Fibroblast of lung (primary cell): ENCODE measurements around the gene MIER2. TPM values are rescaled to one million over a fixed set of nuclear protein-coding genes. Genes with fewer than 3 reads are reported as not detected.

Experiments used
- DNase-seq, 2 donors: peaks; one replicate each; pipeline versions ENCODE4 v3.0.0 to v3.0.0-alpha.2; 2010; ENCODE audit warnings: low read depth in 2 of 2
- H2AFZ ChIP-seq: 2 replicates; pipeline ENCODE4 v1.5.1; 2012; ENCODE audit warnings: low read length, control low read depth, inconsistent platforms
- H3K27ac ChIP-seq: 2 replicates; pipeline ENCODE4 v1.5.1; 2011; ENCODE audit warnings: low read length, control low read depth; ENCODE audit not compliant: insufficient read depth
- H3K27me3 ChIP-seq: 2 replicates; pipeline ENCODE4 v1.5.1; 2011; ENCODE audit warnings: mild to moderate bottlenecking, low read length; ENCODE audit not compliant: control insufficient read depth, insufficient read depth
- H3K36me3 ChIP-seq: 2 replicates; pipeline ENCODE4 v1.5.1; 2011; ENCODE audit warnings: low read length; ENCODE audit not compliant: control insufficient read depth, insufficient read depth
- H3K4me1 ChIP-seq: 2 replicates; pipeline ENCODE4 v1.5.1; 2011; ENCODE audit warnings: low read length; ENCODE audit not compliant: control insufficient read depth, insufficient read depth; ENCODE audit errors: extremely low read depth
- H3K4me2 ChIP-seq: 2 replicates; pipeline ENCODE4 v1.5.1; 2011; ENCODE audit warnings: low read length, control low read depth; ENCODE audit not compliant: insufficient read depth; ENCODE audit errors: extremely low read depth
- H3K4me3 ChIP-seq, 4 experiments: fragments of 200-600 bp in 1 of 4; sonication (generic) in 1 of 4; replicated peaks in 1 of 4; 2 replicates each; pipeline ENCODE4 v1.5.1; 2011 to 2016; ENCODE audit warnings: low read length in 4 of 4, low read depth in 3 of 4, mild to moderate bottlenecking in 3 of 4, control low read depth in 2 of 4, inconsistent platforms in 1 of 4, mixed read lengths in 1 of 4; ENCODE audit not compliant: insufficient read depth in 1 of 4; ENCODE audit errors: control extremely low read depth in 1 of 4
- H3K79me2 ChIP-seq: 2 replicates; pipeline ENCODE4 v1.5.1; 2012; ENCODE audit warnings: mild to moderate bottlenecking, low read length, inconsistent platforms; ENCODE audit not compliant: control insufficient read depth, insufficient read depth
- H3K9ac ChIP-seq: 2 replicates; pipeline ENCODE4 v1.5.1; 2011; ENCODE audit warnings: mild to moderate bottlenecking, low read length, control low read depth; ENCODE audit not compliant: insufficient read depth
- H3K9me3 ChIP-seq: 2 replicates; pipeline ENCODE4 v1.5.1; 2012; ENCODE audit warnings: low read depth, low read length; ENCODE audit not compliant: control insufficient read depth, insufficient read depth
- H4K20me1 ChIP-seq: 2 replicates; pipeline ENCODE4 v1.5.1; 2011; ENCODE audit warnings: low read length; ENCODE audit not compliant: control insufficient read depth, insufficient read depth; ENCODE audit errors: extremely low read depth
- CTCF ChIP-seq, 2 donors: IDR thresholded peaks in 1 of 2; conservative IDR thresholded peaks in 1 of 2; 1 replicate in 1 of 2; 2 replicates in 1 of 2; pipeline ENCODE4 v1.5.1; 2011 to 2012; ENCODE audit warnings: low read length in 2 of 2, control low read depth in 1 of 2, inconsistent platforms in 1 of 2, low read depth in 1 of 2, mild to moderate bottlenecking in 1 of 2
- EZH2 ChIP-seq: IDR thresholded peaks from 2 replicates; pipeline ENCODE4 v1.5.1; 2012; ENCODE audit warnings: low read length, control low read depth, mild to moderate bottlenecking; ENCODE audit errors: missing control alignments
- polyA plus RNA-seq, 2 donors: library from polyadenylated mRNA; depleted of rRNA in 1 of 2; stranded (reverse) in 1 of 2; unstranded in 1 of 2; fragments of >200 nt; gene quantifications; 2 replicates each; pipeline ENCODE4 v1.2.1, GENCODE V29; 2011 to 2012; ENCODE audit warnings: missing spikeins in 1 of 2
- total RNA-seq: library from RNA; depleted of rRNA; stranded (reverse); fragments of >200 nt; gene quantifications from 2 replicates; pipeline ENCODE4 v1.2.1, GENCODE V29; 2014

MIER2 gene
- total and polyA plus RNA-seq, 2 donors (not counting 1 experiment from before 2014, with no cell fraction given): 13.7 to 20.6 TPM

DNA sequence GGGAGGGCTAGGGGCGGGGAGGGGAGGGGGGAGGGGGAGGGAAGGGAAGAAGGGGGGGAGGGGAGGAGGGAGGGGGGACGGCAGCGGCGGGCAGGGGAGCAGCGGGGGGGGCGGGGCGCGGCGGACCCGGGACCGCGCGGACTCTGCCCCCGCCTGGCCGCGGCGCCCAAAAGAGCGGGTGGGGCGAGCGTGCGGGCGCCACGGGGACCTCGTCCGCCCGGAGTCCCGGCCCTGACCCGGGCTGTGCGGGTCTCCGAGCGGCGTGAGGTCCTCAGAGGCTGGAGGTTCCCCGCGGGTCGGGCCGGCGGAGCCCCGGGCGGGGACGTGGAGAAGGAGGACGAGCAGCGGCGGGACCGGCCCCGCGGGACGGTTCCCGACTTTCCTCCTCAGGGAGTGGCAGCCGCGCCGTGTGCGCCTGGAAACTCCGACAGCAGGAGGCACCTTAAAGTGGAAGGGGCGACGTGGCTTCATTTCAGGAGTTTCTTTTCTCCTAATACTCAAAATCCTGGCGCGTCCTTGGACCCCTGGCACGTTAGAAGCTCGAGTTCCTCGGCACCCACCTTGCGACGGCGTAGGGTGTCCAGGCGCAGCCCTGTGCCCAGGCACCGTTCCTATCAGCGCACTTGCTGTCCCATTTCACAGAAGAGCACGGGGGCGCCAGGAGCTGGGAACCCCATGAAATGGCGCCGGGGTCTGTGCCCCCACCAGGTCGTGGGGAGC is 52.9 kb downstream of the MIER2 start:
- H3K9me3 ChIP-seq: no peaks in the 10 kb centered on the region
- H3K4me2 ChIP-seq: no peak overlapping the region
- TF ChIP-seq EZH2 (peak; percentile 83), CTCF (conservative IDR thresholded peaks at IDR 0.05 in 1 of 2, IDR thresholded peaks at IDR 0.05 in 1 of 2; ENCODE audit: low read depth in 1 of 2, low read length in 2 of 2) (no peak)
- no peaks in the 10 kb centered on the region for H3K79me2 ChIP-seq
- H4K20me1 ChIP-seq: no peaks in the 10 kb centered on the region
- H3K27me3 ChIP-seq: peaks cover 31% of the 10 kb centered on the region
- H3K36me3 ChIP-seq: no peaks in the 10 kb centered on the region
- H2AFZ ChIP-seq: no peak overlapping the region
- H3K27ac ChIP-seq: no peak overlapping the region
- H3K4me1 ChIP-seq: peaks cover 3% of the 10 kb centered on the region
- H3K4me3 ChIP-seq: peak overlapping the region in 1 of 4 experiments; percentile 37
- DNase-seq: no peak
- no peak overlapping the region for H3K9ac ChIP-seq

GRCh38 chr19:291006-291521 is 53.5 kb downstream of the MIER2 start, which contains the start of gene PLPP2:
PLPP2 (minus strand) TSS chr19:291403; CDS start chr19:291336, 67 bp downstream.
- no peak within 1 kb of the TSS for H2AFZ ChIP-seq
- DNase-seq: peak in 1 of 2 donors; percentile 23
- no peaks in the 10 kb centered on the region for H3K36me3 ChIP-seq
- peaks cover 31% of the 10 kb centered on the region for H3K27me3 ChIP-seq
- H3K4me1 ChIP-seq: peaks cover 3% of the 10 kb centered on the region
- no peaks in the 10 kb centered on the region for H3K9me3 ChIP-seq
- no peak within 1 kb of the TSS for H3K9ac ChIP-seq
- peak within 1 kb of the TSS; percentile 59 for H3K4me2 ChIP-seq
- no peak for TF ChIP-seq EZH2
- TF ChIP-seq CTCF (conservative IDR thresholded peaks at IDR 0.05 in 1 of 2, IDR thresholded peaks at IDR 0.05 in 1 of 2; ENCODE audit: low read depth in 1 of 2, low read length in 2 of 2): no peak
- peak within 1 kb of the TSS; percentile 18 to 48 (median 36) for H3K4me3 ChIP-seq
- no peaks in the 10 kb centered on the region for H4K20me1 ChIP-seq
- H3K79me2 ChIP-seq: no peaks in the 10 kb centered on the region
- no peak within 1 kb of the TSS for H3K27ac ChIP-seq

- Histone ChIP-seq H3K4me3 (peak overlapping the region; percentile 18 to 48 (median 32)), H3K36me3 (no peaks in the 10 kb centered on the region), H3K27me3 (peaks cover 31% of the 10 kb centered on the region), H3K4me2 (peak overlapping the region; percentile 59), H3K79me2 (no peaks in the 10 kb centered on the region), H2AFZ (no peak overlapping the region), H3K4me1 (peaks cover 3% of the 10 kb centered on the region), H3K9me3 (no peaks in the 10 kb centered on the region), H4K20me1 (no peaks in the 10 kb centered on the region), H3K9ac (no peak overlapping the region), H3K27ac (no peak overlapping the region)
- peak in 1 of 2 donors; percentile 35 for DNase-seq
- TF ChIP-seq CTCF (conservative IDR thresholded peaks at IDR 0.05 in 1 of 2, IDR thresholded peaks at IDR 0.05 in 1 of 2; ENCODE audit: low read depth in 1 of 2, low read length in 2 of 2): no peak
- TF ChIP-seq EZH2: peak; percentile 86
Measured at GRCh38 chr19:290372-291005, 54.1 kb downstream of the MIER2 start.
